NAMALWA (cell line): ENCODE results near the gene DYNC2I2.

Experiments
- DNase-seq: peaks from one replicate; pipeline ENCODE4 v3.0.0-alpha.2; 2015; ENCODE audit warnings: low spot score

DYNC2I2 gene

GRCh38 chr9:128636024-128636390 is 20.6 kb downstream of the DYNC2I2 start:
- DNase-seq, result no peak

GRCh38 chr9:128635266-128636023 is 21.2 kb downstream of the DYNC2I2 start:
- DNase-seq, result no peak

GRCh38 chr9:128634651-128635262 is 21.9 kb downstream of the DYNC2I2 start:
- no peak for DNase-seq

GRCh38 chr9:128634111-128634510 is 22.5 kb downstream of the DYNC2I2 start:
- DNase-seq, result no peak

- no peak for DNase-seq
Measured at GRCh38 chr9:128633601-128634000, 23.0 kb downstream of the DYNC2I2 start.

- no peak for DNase-seq
Measured at GRCh38 chr9:128633057-128633456, 23.6 kb downstream of the DYNC2I2 start.

- DNase-seq, result no peak
Measured at GRCh38 chr9:128632486-128632885, 24.2 kb downstream of the DYNC2I2 start.

- no peak for DNase-seq
Measured at GRCh38 chr9:128632066-128632465, 24.6 kb downstream of the DYNC2I2 start.

- DNase-seq, result no peak
Measured at GRCh38 chr9:128631636-128632035, 25.0 kb downstream of the DYNC2I2 start.

GRCh38 chr9:128629852-128630545 is 26.6 kb downstream of the DYNC2I2 start:
- no peak for DNase-seq

- DNase-seq, result no peak
Measured at GRCh38 chr9:128629136-128629535, 27.5 kb downstream of the DYNC2I2 start.

GRCh38 chr9:128628471-128629048 is 28.1 kb downstream of the DYNC2I2 start:
- DNase-seq, result no peak

- no peak for DNase-seq
Measured at GRCh38 chr9:128627906-128628305, 28.7 kb downstream of the DYNC2I2 start.

GRCh38 chr9:128627127-128627715 is 29.4 kb downstream of the DYNC2I2 start:
- DNase-seq, result no peak

- DNase-seq, result no peak
Measured at GRCh38 chr9:128626181-128626580, 30.5 kb downstream of the DYNC2I2 start.

GRCh38 chr9:128625391-128626146 is 31.1 kb downstream of the DYNC2I2 start:
- DNase-seq, result no peak

GRCh38 chr9:128624566-128624965 is 32.1 kb downstream of the DYNC2I2 start:
- DNase-seq, result no peak

- no peak for DNase-seq
Measured at GRCh38 chr9:128621730-128622455, 34.8 kb downstream of the DYNC2I2 start.

- no peak for DNase-seq
Measured at GRCh38 chr9:128619779-128620178, 36.9 kb downstream of the DYNC2I2 start.

GRCh38 chr9:128619127-128619526 is 37.5 kb downstream of the DYNC2I2 start:
- no peak for DNase-seq

- no peak for DNase-seq
Measured at GRCh38 chr9:128617943-128618342, 38.7 kb downstream of the DYNC2I2 start.
